ENCODE measurements around the gene GSDMA.

DNA sequence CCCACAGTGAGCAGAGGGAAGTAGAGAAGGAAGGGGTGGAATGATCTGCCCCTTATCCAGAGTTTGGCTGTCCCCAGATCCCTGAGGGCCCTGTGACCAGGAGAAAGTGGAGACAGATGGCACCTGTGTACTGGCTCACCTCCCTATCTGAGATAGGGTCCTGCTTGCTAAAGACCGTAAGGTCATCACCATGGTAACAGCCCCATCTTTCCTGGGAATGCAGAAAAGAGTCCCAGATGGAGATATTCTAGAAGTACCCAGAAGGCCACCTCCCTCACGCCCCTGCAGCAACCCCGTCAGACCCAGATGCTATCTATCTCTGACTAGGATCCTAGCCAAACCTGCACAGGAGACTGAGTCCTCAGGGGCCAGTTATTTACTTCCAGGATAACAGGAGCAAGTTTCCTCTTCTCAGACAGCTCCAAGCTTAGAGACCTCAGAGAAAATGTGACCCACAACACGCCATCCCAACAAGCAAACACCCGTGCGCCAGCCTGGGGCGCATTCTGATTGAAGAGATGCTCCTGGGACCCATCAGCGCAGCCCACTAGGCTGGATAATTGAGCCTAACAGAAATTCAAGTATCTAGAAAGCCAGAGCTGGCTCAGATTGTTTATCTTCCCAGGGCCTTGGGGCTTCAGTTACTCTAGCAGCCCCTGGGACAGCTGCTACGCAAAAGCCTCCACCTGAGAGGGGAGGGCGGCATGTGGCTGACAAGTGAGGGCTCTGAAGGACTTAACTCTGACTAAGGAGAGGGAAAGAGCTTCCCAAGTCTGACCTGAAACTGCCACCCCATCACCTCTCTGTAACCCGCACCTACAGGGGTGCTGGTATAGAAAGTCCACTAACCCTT lies 37.3 kb upstream of the GSDMA start:
- TF ChIP-seq SP1 (IDR thresholded peaks at IDR 0.05) (no peak), JUND (IDR thresholded peaks at IDR 0.05) (no peak), FOXA1 (IDR thresholded peaks at IDR 0.05) (no peak), YY1 (IDR thresholded peaks at IDR 0.05) (no peak)
- TF ChIP-seq, protein P1, sequence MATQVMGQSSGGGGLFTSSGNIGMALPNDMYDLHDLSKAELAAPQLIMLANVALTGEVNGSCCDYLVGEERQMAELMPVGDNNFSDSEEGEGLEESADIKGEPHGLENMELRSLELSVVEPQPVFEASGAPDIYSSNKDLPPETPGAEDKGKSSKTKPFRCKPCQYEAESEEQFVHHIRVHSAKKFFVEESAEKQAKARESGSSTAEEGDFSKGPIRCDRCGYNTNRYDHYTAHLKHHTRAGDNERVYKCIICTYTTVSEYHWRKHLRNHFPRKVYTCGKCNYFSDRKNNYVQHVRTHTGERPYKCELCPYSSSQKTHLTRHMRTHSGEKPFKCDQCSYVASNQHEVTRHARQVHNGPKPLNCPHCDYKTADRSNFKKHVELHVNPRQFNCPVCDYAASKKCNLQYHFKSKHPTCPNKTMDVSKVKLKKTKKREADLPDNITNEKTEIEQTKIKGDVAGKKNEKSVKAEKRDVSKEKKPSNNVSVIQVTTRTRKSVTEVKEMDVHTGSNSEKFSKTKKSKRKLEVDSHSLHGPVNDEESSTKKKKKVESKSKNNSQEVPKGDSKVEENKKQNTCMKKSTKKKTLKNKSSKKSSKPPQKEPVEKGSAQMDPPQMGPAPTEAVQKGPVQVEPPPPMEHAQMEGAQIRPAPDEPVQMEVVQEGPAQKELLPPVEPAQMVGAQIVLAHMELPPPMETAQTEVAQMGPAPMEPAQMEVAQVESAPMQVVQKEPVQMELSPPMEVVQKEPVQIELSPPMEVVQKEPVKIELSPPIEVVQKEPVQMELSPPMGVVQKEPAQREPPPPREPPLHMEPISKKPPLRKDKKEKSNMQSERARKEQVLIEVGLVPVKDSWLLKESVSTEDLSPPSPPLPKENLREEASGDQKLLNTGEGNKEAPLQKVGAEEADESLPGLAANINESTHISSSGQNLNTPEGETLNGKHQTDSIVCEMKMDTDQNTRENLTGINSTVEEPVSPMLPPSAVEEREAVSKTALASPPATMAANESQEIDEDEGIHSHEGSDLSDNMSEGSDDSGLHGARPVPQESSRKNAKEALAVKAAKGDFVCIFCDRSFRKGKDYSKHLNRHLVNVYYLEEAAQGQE (IDR thresholded peaks at IDR 0.05): no peak
- TF ChIP-seq, protein P2, sequence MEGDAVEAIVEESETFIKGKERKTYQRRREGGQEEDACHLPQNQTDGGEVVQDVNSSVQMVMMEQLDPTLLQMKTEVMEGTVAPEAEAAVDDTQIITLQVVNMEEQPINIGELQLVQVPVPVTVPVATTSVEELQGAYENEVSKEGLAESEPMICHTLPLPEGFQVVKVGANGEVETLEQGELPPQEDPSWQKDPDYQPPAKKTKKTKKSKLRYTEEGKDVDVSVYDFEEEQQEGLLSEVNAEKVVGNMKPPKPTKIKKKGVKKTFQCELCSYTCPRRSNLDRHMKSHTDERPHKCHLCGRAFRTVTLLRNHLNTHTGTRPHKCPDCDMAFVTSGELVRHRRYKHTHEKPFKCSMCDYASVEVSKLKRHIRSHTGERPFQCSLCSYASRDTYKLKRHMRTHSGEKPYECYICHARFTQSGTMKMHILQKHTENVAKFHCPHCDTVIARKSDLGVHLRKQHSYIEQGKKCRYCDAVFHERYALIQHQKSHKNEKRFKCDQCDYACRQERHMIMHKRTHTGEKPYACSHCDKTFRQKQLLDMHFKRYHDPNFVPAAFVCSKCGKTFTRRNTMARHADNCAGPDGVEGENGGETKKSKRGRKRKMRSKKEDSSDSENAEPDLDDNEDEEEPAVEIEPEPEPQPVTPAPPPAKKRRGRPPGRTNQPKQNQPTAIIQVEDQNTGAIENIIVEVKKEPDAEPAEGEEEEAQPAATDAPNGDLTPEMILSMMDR (IDR thresholded peaks at IDR 0.05; ENCODE audit: low read depth, low read length, missing input control): no peak
- TF ChIP-seq, protein P3, sequence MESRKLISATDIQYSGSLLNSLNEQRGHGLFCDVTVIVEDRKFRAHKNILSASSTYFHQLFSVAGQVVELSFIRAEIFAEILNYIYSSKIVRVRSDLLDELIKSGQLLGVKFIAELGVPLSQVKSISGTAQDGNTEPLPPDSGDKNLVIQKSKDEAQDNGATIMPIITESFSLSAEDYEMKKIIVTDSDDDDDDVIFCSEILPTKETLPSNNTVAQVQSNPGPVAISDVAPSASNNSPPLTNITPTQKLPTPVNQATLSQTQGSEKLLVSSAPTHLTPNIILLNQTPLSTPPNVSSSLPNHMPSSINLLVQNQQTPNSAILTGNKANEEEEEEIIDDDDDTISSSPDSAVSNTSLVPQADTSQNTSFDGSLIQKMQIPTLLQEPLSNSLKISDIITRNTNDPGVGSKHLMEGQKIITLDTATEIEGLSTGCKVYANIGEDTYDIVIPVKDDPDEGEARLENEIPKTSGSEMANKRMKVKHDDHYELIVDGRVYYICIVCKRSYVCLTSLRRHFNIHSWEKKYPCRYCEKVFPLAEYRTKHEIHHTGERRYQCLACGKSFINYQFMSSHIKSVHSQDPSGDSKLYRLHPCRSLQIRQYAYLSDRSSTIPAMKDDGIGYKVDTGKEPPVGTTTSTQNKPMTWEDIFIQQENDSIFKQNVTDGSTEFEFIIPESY (IDR thresholded peaks at IDR 0.05): no peak
- TF ChIP-seq, protein P4, sequence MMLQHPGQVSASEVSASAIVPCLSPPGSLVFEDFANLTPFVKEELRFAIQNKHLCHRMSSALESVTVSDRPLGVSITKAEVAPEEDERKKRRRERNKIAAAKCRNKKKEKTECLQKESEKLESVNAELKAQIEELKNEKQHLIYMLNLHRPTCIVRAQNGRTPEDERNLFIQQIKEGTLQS (IDR thresholded peaks at IDR 0.05): no peak
